Liver (tissue), 9 donors: ENCODE measurements around the gene BLM. TPM values are rescaled to one million over a fixed set of nuclear protein-coding genes. Genes with fewer than 3 reads are reported as not detected.

ENCODE experiments used
- DNase-seq: peaks from one replicate; pipeline ENCODE4 v3.0.0-alpha.2; 2017; ENCODE audit warnings: low spot score
- H3K27ac ChIP-seq, 2 donors: one replicate each; pipeline ENCODE4 v1.7.0; 2013; ENCODE audit warnings: inconsistent platforms in 2 of 2, low read length in 2 of 2, control low read depth in 1 of 2, low read depth in 1 of 2, mild to moderate bottlenecking in 1 of 2
- H3K27me3 ChIP-seq, 4 donors: one replicate each; pipeline versions ENCODE4 v1.6.1 to v1.7.0; 2013; ENCODE audit warnings: low read length in 3 of 4, inconsistent platforms in 1 of 4, mild to moderate bottlenecking in 1 of 4, moderate library complexity in 1 of 4; ENCODE audit not compliant: control insufficient read depth in 4 of 4, insufficient read depth in 4 of 4
- H3K36me3 ChIP-seq, 4 donors: one replicate each; pipeline versions ENCODE4 v1.6.1 to v1.7.0; 2013; ENCODE audit warnings: low read length in 3 of 4, mild to moderate bottlenecking in 3 of 4, low read depth in 1 of 4, moderate library complexity in 1 of 4; ENCODE audit not compliant: control insufficient read depth in 4 of 4, insufficient read depth in 3 of 4
- H3K4me1 ChIP-seq, 4 donors: one replicate each; pipeline versions ENCODE4 v1.6.1 to v1.7.0; 2013; ENCODE audit warnings: low read length in 3 of 4, mild to moderate bottlenecking in 3 of 4, moderate library complexity in 1 of 4; ENCODE audit not compliant: control insufficient read depth in 4 of 4, insufficient read depth in 4 of 4
- H3K4me3 ChIP-seq, 3 donors: one replicate each; pipeline versions ENCODE4 v1.6.1 to v1.7.0; 2013; ENCODE audit warnings: low read length in 3 of 3, control low read depth in 1 of 3, low read depth in 1 of 3, mild to moderate bottlenecking in 1 of 3
- H3K9ac ChIP-seq, 2 donors: one replicate each; pipeline ENCODE4 v1.7.0; 2013; ENCODE audit warnings: low read length in 2 of 2, mild to moderate bottlenecking in 2 of 2, moderate library complexity in 2 of 2, control low read depth in 1 of 2, low read depth in 1 of 2
- H3K9me3 ChIP-seq, 4 donors: one replicate each; pipeline versions ENCODE4 v1.6.1 to v1.7.0; 2013; ENCODE audit warnings: low read length in 3 of 4; ENCODE audit not compliant: control insufficient read depth in 4 of 4
- CTCF ChIP-seq: fragments of 150-350 bp; IDR thresholded peaks from 2 replicates; pipeline ENCODE4 v1.5.1; 2017; ENCODE audit warnings: improper control_type of control experiment, low read depth, low read length; ENCODE audit not compliant: missing input control
- FOXA1 ChIP-seq: IDR thresholded peaks from 2 replicates; pipeline ENCODE4 v1.6.1; 2016; ENCODE audit warnings: antibody characterized with exemption
- GABPA ChIP-seq, 2 donors: IDR thresholded peaks in 1 of 2; conservative IDR thresholded peaks in 1 of 2; 2 replicates each; pipeline ENCODE4 v1.6.1; 2016; ENCODE audit warnings: antibody characterized with exemption in 2 of 2, mild to moderate bottlenecking in 1 of 2, moderate library complexity in 1 of 2
- HNF4A ChIP-seq, 2 donors: conservative IDR thresholded peaks; 2 replicates each; pipeline ENCODE4 v1.6.1; 2016; ENCODE audit warnings: antibody characterized with exemption in 2 of 2, mild to moderate bottlenecking in 2 of 2
- JUND ChIP-seq, 2 donors: IDR thresholded peaks; 2 replicates each; pipeline ENCODE4 v1.6.1; 2016; ENCODE audit warnings: antibody characterized with exemption in 2 of 2
- MAX ChIP-seq: IDR thresholded peaks from 2 replicates; pipeline ENCODE4 v1.6.1; 2016; ENCODE audit warnings: antibody characterized with exemption
- RXRA ChIP-seq, 2 donors: IDR thresholded peaks; 2 replicates each; pipeline ENCODE4 v1.6.1; 2017 to 2018; ENCODE audit warnings: antibody characterized with exemption in 2 of 2, mild to moderate bottlenecking in 1 of 2
- TAF1 ChIP-seq: conservative IDR thresholded peaks from 2 replicates; pipeline ENCODE4 v1.6.1; 2016; ENCODE audit warnings: antibody characterized with exemption, mild to moderate bottlenecking
- YY1 ChIP-seq: IDR thresholded peaks from 2 replicates; pipeline ENCODE4 v1.6.1; 2016; ENCODE audit warnings: antibody characterized with exemption, mild to moderate bottlenecking
- whole genome bisulfite sequencing: extraction: QIAGEN DNeasy Blood & Tissue Kit; methylation state at CpG from one replicate; pipeline ENCODE4 v1.1.7; 2013; 5-methylcytosine and 5-hydroxymethylcytosine counted together
- polyA plus RNA-seq, 2 donors: library from polyadenylated mRNA; stranded (reverse) in 1 of 2; unstranded in 1 of 2; fragments of 200-250 nt in 1 of 2; fragments of >200 nt in 1 of 2; fragmentation: Nextera tagmentation in 1 of 2; extraction: Ambion mirVana in 1 of 2; gene quantifications; one replicate each; pipeline versions ENCODE4 v1.2.1 to v1.2.3, GENCODE V29; 2013 to 2015
- total RNA-seq, 2 donors: library from RNA; depleted of rRNA; stranded (reverse); fragments of >200 nt; gene quantifications; one replicate each; pipeline ENCODE4 v1.2.3, GENCODE V29; 2014
- donor health status: healthy.
- donor health status: healthy.
- donor health status: healthy.
- donor health status: healthy.
- donor health status: healthy.

Gene BLM
- total and polyA plus RNA-seq, 4 donors = 0.33 to 15.1 (median 0.41) TPM

GRCh38 chr15:90782442-90782841 is 65.3 kb downstream of the BLM start (continued):
- no peak for TF ChIP-seq GABPA (IDR thresholded peaks at IDR 0.05 in 1 of 2, conservative IDR thresholded peaks at IDR 0.05 in 1 of 2)

- no peak for DNase-seq
- Histone ChIP-seq H3K27ac (no peak overlapping the region), H3K4me1 (peaks cover 0 to 1% (median 0%) of the 10 kb centered on the region in 4 donors), H3K36me3 (no peaks in the 10 kb centered on the region), H3K4me3 (no peak overlapping the region), H3K9ac (no peak overlapping the region), H3K27me3 (no peaks in the 10 kb centered on the region), H3K9me3 (no peaks in the 10 kb centered on the region)
- no peak for TF ChIP-seq RXRA (IDR thresholded peaks at IDR 0.05)
- TF ChIP-seq YY1 = no peak
- no peak for TF ChIP-seq HNF4A (conservative IDR thresholded peaks at IDR 0.05)
- no peak for TF ChIP-seq CTCF
- no peak for TF ChIP-seq MAX
- WGBS = 99% methylated on average over 3 of the region's 3 CpGs
Observed at GRCh38 chr15:90787881-90788280, 70.7 kb downstream of the BLM start.

- Histone ChIP-seq H3K27ac (no peak overlapping the region), H3K4me3 (no peak overlapping the region), H3K9ac (no peak overlapping the region), H3K36me3 (no peaks in the 10 kb centered on the region), H3K9me3 (no peaks in the 10 kb centered on the region), H3K4me1 (peaks cover 0 to 1% (median 0%) of the 10 kb centered on the region in 4 donors), H3K27me3 (no peaks in the 10 kb centered on the region)
- TF ChIP-seq MAX (no peak), FOXA1 (no peak)
- no peak for DNase-seq
- 95% methylated on average over 5 of the region's 5 CpGs for WGBS
Observed at GRCh38 chr15:90789462-90789861, 72.3 kb downstream of the BLM start.

GRCh38 chr15:90790057-90790456 is 72.9 kb downstream of the BLM start:
- DNase-seq = no peak
- Histone ChIP-seq H3K9ac (no peak overlapping the region), H3K4me1 (peaks cover 0 to 1% (median 0%) of the 10 kb centered on the region in 4 donors), H3K4me3 (no peak overlapping the region), H3K27ac (no peak overlapping the region), H3K36me3 (no peaks in the 10 kb centered on the region), H3K27me3 (no peaks in the 10 kb centered on the region), H3K9me3 (no peaks in the 10 kb centered on the region)
- TF ChIP-seq MAX (no peak), FOXA1 (no peak), CTCF (no peak), TAF1 (no peak), GABPA (IDR thresholded peaks at IDR 0.05 in 1 of 2, conservative IDR thresholded peaks at IDR 0.05 in 1 of 2) (no peak), YY1 (no peak), JUND (IDR thresholded peaks at IDR 0.05) (no peak), RXRA (IDR thresholded peaks at IDR 0.05) (no peak)
- 56% methylated on average over 3 of the region's 3 CpGs for WGBS
